Stimulated activated CD4-positive, alpha-beta T cell treated with anti-CD3 and anti-CD28 coated beads, TNF-alpha, amount 100 ng/mL, for 1 hour (primary cell): ENCODE measurements around the gene LAYN.

ENCODE experiments used
- DNase-seq, 3 donors: peaks; one replicate each; pipeline ENCODE4 v3.0.0-alpha.2; 2020; ENCODE audit warnings: low read depth in 3 of 3, low spot score in 1 of 3

The LAYN gene

DNA sequence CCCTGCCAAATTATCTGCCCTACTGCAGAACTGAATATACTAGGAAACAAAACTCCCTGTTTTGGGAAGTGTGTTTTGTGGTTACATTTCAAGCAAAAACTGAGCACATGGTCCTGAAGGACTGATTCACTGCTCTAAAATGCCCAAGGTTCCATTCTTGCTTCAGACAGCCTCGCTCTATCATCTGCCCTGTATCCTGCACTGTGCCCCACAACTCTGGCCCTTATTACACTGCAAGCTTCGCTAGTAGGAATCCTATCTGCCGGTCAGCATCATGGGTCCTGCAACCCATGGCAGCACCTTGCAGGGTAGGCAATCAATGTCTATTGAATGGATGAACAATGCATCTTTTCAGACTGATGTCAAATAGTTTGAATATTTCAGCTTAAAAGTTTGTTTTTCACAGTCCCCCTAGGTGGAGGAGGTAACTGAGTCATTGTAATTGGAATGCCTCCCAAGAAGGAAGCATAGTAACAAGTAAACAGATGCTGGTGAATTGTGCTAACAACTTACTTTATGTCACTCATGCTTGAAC is 21.3 kb downstream of the LAYN start:
- no peak for DNase-seq

GRCh38 chr11:111562692-111563389 is 22.3 kb downstream of the LAYN start:
- DNase-seq = no peak

DNA sequence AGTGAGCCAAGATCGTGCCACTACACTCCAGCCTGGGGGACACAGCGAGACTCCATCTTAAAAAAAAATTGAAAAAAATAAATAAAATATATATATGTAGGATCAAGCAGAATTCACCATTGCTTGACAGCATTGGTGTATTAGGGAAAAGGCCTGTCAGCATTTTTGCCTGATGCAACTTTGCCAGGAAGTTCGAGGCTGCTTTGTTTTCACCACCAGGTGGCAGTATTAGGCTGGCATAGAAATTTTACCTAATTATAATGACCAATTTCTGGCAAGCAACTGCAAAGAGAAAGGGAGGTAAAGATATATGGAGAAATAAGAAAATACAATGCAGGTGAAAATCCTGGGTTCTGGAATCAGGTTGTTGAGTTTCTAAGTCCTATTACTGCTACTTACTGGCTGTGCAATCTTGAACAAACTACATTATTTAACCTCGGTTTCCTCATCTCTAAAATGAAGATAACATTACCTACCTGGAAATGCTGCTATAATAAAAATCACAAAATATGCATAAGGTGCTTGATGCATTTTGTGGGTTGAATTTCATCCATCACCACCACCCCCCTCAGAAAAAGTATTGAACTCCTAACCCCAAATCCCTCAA is 24.7 kb downstream of the LAYN start:
- DNase-seq = peak in 2 of 3 donors; percentile 32 to 33

DNA sequence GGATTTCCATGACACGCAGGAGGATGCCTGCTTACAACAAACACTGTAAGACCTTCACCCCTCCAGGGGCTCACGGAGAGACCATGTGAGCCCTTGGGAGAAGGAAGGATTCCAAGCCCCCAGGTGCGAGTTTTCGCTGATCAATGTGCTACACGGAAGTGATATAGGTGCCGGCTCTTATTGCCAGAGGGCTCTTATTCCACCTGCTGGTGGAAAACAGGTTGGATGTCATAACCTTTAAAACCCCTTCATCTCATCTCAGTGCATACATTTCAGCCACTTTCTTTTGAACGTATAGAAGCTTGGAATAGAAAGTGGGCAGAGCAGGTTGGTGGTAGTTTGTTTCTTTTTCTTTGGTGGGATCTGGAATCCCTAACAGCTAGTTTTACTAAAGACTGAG is 25.8 kb downstream of the LAYN start:
- DNase-seq = no peak

- no peak for DNase-seq
Measured at GRCh38 chr11:111569476-111569875, 29.0 kb downstream of the LAYN start.

- DNase-seq = no peak
Measured at GRCh38 chr11:111570796-111571195, 30.3 kb downstream of the LAYN start.

DNA sequence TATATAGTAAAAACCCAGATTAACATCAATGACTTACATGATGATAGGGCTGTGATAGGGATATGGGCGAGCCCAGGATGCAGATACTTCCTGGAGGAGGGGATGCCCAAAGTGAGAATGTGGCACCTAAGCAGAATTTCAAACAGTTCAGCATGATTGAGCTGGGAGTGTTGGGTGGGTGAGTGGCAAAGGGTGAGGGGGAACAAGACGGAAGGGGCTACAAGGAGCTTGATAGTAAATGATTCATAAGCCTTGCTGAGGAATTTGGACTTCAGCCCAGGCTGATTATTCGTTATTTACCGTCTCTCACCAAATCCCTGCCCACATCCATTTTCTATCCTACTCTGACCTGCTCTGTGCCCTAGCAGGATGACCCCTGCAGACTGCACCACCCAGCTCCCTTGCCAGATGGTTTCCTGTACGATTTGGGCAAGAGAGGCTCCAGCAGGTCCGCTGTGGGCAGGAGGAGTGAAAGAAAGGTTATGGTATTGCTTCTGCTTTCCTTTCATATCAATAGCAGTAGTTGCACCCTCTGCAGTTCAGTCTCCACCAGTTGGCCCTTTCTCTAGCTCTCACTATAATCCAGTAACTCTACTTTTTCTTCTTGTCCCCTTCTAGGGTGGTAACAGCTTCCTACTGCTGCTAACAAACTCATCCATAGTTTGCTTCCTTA is 31.4 kb downstream of the LAYN start:
- no peak for DNase-seq

DNA sequence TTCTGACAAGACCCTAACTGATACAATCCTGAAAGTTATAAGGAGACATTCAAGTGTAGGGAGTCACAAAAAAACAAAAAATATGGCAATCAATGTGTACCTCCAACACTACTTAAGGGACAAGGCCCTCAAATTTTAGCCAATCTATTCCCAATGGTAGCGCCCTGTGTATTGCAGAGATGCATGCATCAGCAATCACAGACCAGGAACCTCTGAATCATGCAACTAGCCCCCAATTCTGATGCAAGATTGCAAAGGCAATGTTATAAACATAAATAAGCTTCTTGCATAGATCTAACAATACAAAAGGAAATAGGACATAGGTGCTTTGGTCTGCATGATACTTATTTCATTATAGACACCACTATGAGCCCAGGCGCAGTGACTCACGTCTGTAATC is 32.1 kb downstream of the LAYN start:
- no peak for DNase-seq

DNA sequence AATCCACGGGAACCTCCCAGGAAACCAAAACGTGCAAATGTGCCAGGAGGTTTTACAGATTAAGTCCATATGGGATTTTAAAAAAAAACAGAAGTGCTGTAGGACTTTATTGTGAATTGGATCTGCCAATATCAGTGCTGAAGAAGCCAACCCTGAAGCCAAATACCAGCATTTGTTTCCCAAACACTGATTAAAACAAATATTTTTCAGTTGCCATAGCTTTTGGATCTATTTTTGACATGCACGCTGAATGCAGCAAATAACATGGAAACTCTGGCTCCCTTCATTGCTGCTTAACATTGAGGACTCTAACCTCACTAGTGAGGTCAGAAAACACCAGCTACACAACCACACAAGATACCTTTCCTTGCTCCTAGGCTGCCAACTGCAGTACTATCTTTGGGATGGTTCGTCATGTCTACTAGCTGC is 33.3 kb downstream of the LAYN start:
- no peak for DNase-seq

DNA sequence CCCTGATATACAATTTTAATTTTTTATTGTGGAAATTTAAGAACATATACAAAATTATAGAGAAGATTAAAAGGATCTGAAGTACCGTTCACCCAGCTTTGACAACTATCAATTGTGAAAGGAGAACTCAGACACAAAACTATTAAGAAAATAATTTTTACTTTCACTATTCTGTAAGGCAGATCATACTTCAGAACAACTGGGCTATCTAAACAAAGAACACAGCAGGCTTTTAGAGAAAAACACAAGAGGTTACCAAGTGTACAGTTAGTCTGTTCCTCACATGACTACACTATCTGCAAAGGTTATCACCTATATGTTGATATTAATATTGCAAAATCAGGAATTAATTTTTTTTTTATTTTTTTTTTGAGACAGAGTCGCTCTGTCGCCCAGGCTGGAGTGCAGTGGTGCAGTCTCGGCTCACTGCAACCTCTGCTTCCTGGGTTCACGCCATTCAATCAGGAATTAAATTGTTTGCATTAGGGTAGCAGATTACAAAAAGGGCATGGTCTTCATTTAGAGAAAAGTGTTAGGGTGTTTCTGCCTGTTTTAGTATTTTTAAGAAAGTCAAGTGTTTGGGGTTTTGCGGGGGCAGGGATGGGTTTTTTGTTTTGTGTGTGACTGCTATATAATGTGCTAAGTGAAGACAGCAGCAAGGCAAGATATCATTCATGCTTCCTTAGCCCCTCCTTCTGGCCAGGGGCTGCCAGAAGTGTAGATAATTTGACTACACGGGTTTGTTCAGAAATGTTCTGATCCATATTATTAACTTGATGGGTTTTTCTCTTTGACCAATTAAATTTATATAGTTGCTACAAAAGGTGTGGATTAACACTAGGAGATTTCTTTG is 34.1 kb downstream of the LAYN start:
- DNase-seq = no peak

GRCh38 chr11:111575740-111576139 is 35.2 kb downstream of the LAYN start:
- no peak for DNase-seq

DNA sequence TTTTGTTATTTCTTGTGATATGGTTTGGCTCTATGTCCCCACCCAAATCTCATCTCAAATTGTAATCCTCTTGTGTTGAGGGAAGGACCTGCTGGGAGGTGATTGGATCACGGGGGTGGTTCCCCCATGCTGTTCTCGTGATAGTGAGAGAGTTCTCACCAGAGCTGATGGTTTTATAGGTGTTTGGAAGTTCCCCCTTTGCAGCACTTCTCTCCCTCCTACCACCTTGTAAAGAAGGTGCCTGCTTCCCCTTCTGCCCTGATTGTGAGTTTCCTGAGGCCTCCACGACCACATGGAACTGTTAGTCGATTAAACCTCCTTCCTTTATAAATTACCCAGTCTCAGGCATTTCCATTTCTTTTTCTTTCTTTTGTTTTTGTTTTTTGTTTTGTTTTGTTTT is 37.3 kb downstream of the LAYN start:
- DNase-seq = no peak

DNA sequence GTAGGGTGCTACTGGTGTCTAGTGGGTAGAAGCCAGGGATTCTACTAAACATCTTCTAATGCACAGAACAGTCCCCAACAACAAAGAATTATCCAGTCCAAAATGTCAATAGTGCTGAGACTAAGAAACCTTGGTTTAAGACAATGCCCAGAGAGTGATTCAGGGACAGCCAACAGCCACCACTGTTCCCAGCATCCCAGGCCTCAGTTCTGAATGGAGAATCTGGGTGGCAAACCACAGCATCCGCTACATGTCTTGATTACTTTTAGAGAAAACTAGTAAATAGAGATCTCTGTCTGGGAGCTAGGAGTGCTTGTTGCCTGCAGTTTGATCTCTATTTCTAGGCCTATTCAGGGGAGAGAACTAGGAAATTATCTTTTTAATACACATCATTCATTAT is 40.8 kb downstream of the LAYN start:
- DNase-seq = no peak

GRCh38 chr11:111582163-111582562 is 41.6 kb downstream of the LAYN start:
- no peak for DNase-seq

DNA sequence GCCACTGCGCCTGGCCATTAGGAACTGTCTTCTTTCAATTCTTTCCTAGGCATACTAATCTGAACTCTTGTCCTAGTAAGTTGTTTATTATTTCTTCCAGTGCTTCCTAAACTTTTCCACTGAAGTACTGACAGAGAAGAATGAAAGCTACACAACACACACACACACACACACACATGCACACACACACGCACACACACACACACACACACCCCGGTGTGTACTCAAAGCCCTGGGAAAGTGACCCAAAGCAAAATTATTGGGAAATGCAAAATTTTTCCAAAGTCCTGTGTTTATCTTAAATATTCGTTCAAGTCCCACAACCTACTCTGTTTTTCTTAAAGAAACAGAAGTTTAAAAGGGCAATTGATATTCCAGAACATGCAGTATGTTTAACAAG is 42.4 kb downstream of the LAYN start:
- no peak for DNase-seq

GRCh38 chr11:111585371-111585770 is 44.9 kb downstream of the LAYN start:
- DNase-seq = no peak

GRCh38 chr11:111586388-111586831 is 45.9 kb downstream of the LAYN start:
- peak in 1 of 3 donors; percentile 21 for DNase-seq

DNA sequence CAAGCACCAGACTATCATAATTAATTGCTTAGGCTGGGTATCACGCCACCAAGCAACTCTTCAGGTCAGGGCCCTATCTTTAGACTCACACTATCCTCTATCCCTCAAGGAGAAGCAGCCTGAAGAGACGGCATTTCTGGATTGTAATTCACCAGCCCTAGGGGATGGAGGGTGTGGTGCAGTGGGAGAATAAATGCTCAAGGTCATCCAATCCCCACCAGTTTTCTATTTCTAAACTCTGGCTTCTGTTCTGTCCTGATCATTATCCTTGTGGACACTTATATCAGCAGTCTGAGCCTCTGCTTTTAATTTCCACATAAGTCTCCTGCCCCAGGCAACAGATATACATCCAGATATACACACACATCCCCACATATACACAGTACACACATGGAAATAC is 48.6 kb downstream of the LAYN start:
- no peak for DNase-seq

DNA sequence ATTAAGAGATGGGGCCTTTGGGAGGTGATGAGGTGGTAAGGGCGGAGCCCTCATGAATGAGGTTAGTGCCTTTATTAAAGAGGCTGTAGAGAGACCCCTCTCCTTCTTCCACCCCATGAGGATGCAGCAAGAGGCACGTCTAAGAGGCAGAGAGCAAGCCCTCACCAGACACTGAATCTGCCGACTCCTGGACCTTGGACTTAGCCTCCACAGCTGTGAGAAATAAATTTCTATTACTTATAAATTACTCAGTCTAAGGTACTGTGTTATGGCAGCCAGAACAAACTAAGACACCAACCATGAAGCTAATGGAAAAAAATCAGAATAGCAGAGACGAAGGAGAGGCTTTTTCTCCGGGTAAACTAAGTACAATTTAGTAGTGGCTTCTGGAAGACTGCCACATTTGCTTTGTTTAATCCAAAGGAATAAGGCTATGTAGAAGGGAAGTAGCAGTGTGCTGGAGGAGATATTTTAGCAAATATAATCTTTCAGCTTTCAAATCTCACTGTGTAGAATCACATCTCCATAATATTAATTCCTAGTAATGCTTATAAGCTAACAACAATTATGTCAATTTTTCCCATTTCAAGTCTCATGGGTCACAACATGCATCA is 49.5 kb downstream of the LAYN start:
- no peak for DNase-seq

GRCh38 chr11:111591187-111591960 is 50.9 kb downstream of the LAYN start:
- no peak for DNase-seq
